NCI-H226 (cell line): ENCODE measurements around the gene LSM3.

Source experiments
- DNase-seq: peaks from one replicate; pipeline ENCODE4 v3.0.0-alpha.2; 2015

LSM3 gene

GRCh38 chr3:14242490-14243311 is 64.1 kb downstream of the LSM3 start:
- no peak for DNase-seq

- DNase-seq = no peak
Observed at GRCh38 chr3:14243782-14244181, 65.2 kb downstream of the LSM3 start.

DNA sequence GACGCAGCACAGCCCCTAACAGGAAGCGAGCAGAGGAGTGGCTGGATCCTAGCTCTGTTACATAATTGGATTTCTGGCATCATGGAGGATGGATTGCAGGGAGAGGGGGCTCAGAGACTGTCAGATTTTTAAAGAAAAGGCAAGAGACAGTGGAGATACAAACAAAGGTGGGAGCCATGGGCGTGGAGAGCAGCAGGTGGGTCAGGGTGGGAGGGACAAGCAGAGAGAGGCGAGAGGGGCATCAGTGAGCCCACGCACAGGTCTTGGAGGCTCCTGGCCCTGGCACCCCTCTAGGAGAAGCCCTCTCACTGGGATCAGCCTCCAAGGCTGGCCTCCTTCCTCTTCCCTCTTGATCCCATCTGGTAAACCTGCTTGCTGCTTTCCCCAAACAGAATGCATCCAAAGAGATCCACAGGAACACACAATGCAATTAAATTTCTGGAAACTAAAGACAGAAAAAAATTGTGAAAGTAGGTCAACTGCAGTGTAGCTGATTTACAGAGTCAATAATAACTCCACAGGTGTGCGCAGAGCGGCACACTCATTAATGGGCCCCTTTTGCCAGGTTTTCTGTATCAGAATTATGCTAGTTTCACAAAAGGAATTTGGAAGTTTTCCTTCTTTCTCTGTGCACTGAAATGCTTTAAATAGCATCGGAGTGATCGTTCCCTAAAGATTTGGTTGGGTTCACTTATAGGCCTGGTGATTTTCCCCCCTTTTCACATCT is 66.1 kb downstream of the LSM3 start:
- DNase-seq = no peak

- no peak for DNase-seq
Observed at GRCh38 chr3:14245248-14245639, 66.6 kb downstream of the LSM3 start.

DNA sequence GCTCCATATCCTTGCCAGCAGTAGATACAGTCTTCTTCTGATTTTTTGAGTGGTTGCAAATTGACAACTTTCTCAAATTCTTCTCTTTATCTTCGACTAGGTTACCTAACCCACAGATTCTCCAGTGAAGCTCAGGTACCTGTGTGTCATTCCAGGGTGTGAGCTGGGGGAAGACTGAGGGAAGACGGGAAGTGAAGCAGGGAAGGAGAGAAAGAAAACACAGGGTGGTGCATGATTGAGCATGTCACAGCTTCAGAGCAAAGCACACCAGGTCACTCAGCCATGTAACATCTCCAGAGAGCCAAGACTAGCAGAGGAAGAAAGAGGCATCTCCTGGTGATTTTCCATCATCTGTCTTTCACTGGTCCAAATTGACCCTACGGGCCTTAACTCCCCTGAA is 67.2 kb downstream of the LSM3 start:
- no peak for DNase-seq

- peak; percentile 26 for DNase-seq
Observed at GRCh38 chr3:14246414-14246813, 67.8 kb downstream of the LSM3 start.

DNA sequence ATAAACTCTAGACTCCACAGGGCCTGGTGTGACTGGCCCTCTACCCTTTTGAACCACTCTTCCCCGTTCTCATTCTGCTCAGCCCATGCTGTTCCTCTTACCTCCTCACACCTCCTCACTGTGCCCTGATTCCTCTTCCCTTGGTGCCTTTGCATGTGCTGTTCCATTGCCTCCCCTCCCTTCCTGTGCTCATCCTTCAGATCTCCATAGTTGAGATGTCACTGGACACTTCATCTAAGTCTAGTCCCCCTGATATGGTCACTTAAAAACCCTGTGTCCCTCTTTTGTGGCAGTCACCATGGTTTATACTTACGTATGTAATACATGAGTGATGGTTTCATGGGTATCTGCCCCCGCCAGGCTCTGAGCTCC is 69.8 kb downstream of the LSM3 start:
- DNase-seq = no peak

DNA sequence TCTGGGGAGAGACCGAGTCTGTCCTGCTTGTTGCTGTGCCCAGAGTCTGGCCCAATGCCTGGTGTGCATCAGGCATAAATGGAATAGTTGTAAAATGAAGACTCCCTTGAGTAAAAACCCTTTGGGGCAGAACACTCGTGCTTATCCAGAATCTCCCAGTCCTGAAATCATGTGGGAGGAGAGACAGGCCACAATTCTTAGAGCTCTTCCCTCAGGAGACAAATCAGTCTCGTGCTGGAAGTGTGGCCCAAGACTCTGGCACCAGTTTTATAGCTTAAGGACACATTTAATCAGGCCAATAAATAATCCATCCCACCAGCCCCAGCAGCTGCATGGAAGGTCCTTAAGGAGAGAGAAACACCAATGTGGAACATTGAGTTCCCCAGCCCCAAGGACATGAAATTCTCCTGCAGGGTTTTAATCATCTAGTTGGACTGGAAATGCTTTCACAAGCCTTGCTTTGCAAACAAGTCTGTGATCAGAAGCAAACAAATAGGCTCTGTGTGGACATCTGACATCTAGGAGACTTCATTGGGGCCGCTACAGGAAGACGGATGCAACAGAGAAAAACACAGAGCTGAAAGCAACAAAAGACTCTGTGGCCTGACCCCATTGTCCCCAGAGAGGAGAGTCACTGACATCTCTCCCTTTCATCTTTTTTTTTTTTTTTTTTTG is 70.4 kb downstream of the LSM3 start:
- DNase-seq = no peak
